Naive B cell (primary cell): ENCODE data around the gene MYH8. TPM values are rescaled to one million over a fixed set of nuclear protein-coding genes. Genes with fewer than 3 reads are reported as not detected.

Source experiments
- ATAC-seq, 2 donors: fragments of 150-1000 bp; cut with Tn5 transposase; 2 replicates each; pipeline ENCODE4 v1.10.0; 2021; ENCODE audit warnings: low read depth in 2 of 2, mild to moderate bottlenecking in 2 of 2, moderate library complexity in 2 of 2
- DNase-seq: peaks from one replicate; pipeline ENCODE4 v3.0.0; 2022
- H3K27ac Mint-ChIP-seq, 6 donors: one replicate each; pipeline ENCODE4 v1.8.0; 2020 to 2022; ENCODE audit warnings: mild to moderate bottlenecking in 6 of 6, mixed read lengths in 6 of 6, moderate library complexity in 5 of 6, inconsistent platforms in 2 of 6
- H3K27me3 Mint-ChIP-seq, 3 donors: one replicate each; pipeline ENCODE4 v1.8.0; 2021 to 2022; ENCODE audit warnings: mixed read lengths in 3 of 3, mild to moderate bottlenecking in 1 of 3
- H3K36me3 Mint-ChIP-seq, 2 donors: one replicate each; pipeline ENCODE4 v1.8.0; 2020 to 2022; ENCODE audit warnings: mixed read lengths in 2 of 2, inconsistent platforms in 1 of 2, mild to moderate bottlenecking in 1 of 2
- H3K4me1 Mint-ChIP-seq, 3 donors: one replicate each; pipeline ENCODE4 v1.8.0; 2020 to 2022; ENCODE audit warnings: mixed read lengths in 3 of 3, inconsistent platforms in 1 of 3, mild to moderate bottlenecking in 1 of 3, moderate library complexity in 1 of 3
- H3K4me3 Mint-ChIP-seq, 8 donors: one replicate each; pipeline ENCODE4 v1.8.0; 2020 to 2022; ENCODE audit warnings: mild to moderate bottlenecking in 8 of 8, mixed read lengths in 8 of 8, moderate library complexity in 8 of 8, inconsistent platforms in 2 of 8
- H3K9me3 Mint-ChIP-seq, 7 donors: one replicate each; pipeline ENCODE4 v1.8.0; 2020 to 2022; ENCODE audit warnings: mixed read lengths in 7 of 7, mild to moderate bottlenecking in 5 of 7, inconsistent platforms in 2 of 7, moderate library complexity in 1 of 7
- polyA plus RNA-seq, 6 donors: library from polyadenylated mRNA; unstranded; fragments of 300-500 nt; fragmentation: Illumina TruSeq; gene quantifications; one replicate each; pipeline ENCODE4 v1.2.3, GENCODE V29; 2021; ENCODE audit warnings: low read depth in 6 of 6

MYH8 gene
- polyA plus RNA-seq, 6 donors from 2014 or later, result not detected

DNA sequence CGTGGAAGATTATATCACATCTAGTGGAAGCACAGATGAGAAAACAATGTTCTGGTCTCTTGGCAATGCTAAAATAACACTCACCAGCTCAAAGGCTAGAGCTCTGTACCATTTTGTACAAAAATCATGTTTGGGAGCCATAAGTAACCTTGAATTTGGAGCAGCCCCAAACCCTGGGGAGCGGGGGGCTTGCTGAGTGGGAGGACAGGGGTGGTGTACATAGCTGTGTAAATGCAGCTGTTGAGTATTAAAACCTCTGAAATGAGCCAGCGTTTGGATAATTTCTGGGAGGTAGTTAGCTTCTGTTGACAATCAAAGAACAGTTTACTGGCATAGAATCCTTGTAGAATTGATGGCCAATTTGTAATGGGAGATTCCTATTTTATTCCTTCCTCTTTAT, 4.3 kb downstream of the MYH8 start:
- no peak for DNase-seq
- no peak overlapping the region for H3K4me3 Mint-ChIP-seq
- H3K27me3 Mint-ChIP-seq, result peaks cover 16 to 20% (median 18%) of the 10 kb centered on the region in 3 donors

DNA sequence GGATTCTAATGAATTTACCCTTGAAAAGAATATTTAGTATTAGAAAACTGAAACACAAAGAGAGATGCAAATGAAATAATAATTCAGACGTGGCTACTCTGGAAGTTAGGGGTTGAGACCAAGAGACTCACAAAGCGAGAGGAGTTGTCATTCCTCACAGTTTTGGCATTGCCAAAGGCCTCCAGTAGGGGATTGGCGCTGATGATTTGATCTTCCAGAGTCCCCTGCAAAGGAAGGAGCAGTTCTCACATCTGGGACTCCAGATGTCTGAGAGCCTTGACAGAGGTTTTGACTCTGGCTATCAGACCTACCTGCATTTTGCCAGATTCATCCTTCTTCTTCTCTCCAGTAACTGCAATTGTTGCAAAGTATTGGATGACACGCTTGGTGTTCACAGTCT, 6.6 kb downstream of the MYH8 start:
- no peaks in the 10 kb centered on the region for H3K36me3 Mint-ChIP-seq
- DNase-seq (no peak), ATAC-seq (no peak)
- no peak overlapping the region for H3K4me3 Mint-ChIP-seq
- H3K27me3 Mint-ChIP-seq, result peaks cover 15 to 24% (median 16%) of the 10 kb centered on the region in 3 donors
- no peak overlapping the region for H3K27ac Mint-ChIP-seq
- H3K9me3 Mint-ChIP-seq, result no peaks in the 10 kb centered on the region
- no peaks in the 10 kb centered on the region for H3K4me1 Mint-ChIP-seq

More for the DNA sequence above, 4.3 kb downstream of the MYH8 start:
- Mint-ChIP-seq H3K9me3 (no peaks in the 10 kb centered on the region), H3K4me1 (no peaks in the 10 kb centered on the region), H3K36me3 (no peaks in the 10 kb centered on the region), H3K27ac (no peak overlapping the region)
- no peak for ATAC-seq

DNA sequence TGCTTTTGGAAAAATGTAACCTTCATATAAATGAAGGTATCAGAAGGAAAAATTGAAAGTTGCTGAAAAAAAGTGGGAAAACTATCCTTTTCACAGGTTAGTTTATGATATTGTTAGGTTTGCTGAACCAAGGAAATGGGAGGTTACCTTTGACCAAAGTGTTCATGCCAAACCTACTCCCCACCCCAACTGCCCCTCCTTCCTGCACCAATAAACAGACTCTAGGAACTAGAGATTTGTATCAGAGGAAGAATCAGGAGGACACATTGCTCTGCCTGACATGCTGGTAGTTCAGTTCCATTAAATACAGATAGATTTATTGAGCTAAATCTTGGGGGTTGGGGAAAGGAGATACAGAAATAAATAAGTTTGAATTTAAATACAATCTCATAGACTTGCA, 18.2 kb downstream of the MYH8 start:
- Mint-ChIP-seq H3K4me3 (no peak overlapping the region), H3K4me1 (no peaks in the 10 kb centered on the region), H3K27ac (no peak overlapping the region), H3K36me3 (no peaks in the 10 kb centered on the region), H3K9me3 (peaks cover 0 to 2% (median 0%) of the 10 kb centered on the region in 7 donors), H3K27me3 (peaks cover 11 to 21% (median 15%) of the 10 kb centered on the region in 3 donors)
- ATAC-seq (no peak), DNase-seq (no peak)

DNA sequence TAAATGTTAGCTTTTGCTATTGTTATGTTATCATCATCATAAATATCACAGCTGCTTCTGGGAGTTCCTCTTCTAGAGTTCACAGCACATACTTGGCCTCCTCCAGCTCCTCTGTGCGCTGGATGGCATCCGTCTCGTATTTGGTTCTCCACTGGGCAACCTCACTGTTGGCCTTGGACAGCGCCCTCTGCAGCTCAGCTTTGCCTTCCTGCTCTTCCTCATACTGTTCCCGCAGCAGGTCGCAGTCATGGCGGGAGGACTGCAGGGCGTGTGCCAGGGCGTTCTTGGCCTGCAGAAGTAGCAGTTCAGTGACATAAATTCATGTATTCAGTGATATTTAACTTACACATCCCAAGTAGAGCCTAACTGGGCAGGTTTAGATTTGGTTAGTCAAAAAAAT, 23.4 kb downstream of the MYH8 start:
- ATAC-seq (no peak), DNase-seq (no peak)
- H3K27ac Mint-ChIP-seq, result no peak overlapping the region
- H3K9me3 Mint-ChIP-seq, result peaks cover 0 to 2% (median 0%) of the 10 kb centered on the region in 7 donors
- no peak overlapping the region for H3K4me3 Mint-ChIP-seq
- no peaks in the 10 kb centered on the region for H3K4me1 Mint-ChIP-seq
- H3K27me3 Mint-ChIP-seq, result peaks cover 10 to 21% (median 14%) of the 10 kb centered on the region in 3 donors
- no peaks in the 10 kb centered on the region for H3K36me3 Mint-ChIP-seq

DNA sequence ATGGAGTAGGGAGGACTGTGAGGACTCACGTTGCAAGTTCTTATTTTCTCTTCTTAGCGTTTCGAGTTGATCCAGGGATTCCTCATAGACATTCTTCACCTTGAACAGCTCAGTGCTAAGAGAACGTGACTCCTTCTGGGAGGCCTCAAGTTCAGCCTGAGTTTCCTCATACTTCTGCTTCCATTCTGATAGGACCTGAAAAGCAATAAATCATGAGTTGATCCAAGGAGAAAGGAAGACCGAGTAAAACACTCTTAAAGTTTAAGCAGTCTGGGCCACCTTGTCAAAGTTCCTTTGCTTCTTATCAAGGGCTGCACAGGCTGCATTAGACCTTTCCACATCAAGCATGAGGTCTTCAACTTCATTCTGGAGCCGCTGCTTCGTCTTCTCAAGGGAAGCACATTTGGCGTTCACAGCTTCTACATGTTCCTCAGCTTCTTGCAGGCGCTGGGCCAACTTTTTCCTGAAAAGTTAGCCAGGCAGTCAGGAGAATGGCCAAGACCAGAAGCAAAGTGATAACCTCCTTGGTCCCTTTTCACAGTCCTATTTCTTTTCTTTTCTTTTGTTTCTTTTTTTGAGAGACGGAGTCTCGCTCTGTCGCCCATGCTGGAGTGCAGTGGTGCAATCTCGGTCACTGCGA, 25.1 kb downstream of the MYH8 start:
- no peaks in the 10 kb centered on the region for H3K36me3 Mint-ChIP-seq

DNA sequence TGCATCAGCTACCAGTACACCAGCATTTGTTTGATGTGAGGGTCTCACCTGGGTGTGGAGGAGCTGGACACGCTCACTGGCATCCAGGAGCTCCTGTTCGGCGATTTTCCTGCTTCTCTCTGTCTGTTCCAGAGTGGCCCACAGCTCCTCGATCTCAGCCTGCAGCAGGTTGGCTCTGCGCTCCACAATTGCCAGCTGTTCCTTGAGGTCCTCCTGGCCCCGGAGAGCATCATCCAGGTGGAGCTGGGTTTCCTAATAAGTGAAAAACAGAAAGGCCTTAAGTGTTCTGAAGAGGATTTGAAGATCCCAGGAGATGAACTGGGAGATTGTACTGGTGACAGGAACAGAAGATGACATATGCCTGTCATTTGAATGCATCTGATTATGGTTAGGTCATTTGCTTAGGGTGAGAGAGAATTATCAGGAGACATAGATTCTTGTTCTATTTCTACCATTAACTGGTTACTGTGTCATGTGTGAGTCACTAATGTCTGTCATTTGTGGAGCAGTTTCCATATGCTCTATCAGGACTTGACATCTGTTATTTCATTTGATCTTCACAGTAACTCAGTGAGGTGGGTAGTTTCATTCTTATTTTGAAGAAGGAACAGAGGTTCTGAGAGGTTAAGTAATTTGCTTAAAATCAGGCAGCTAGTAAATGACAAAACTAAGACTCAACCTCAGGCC, 27.4 kb downstream of the MYH8 start:
- Mint-ChIP-seq H3K4me3 (no peak overlapping the region), H3K27me3 (peaks cover 18 to 31% (median 27%) of the 10 kb centered on the region in 3 donors), H3K4me1 (no peaks in the 10 kb centered on the region), H3K27ac (no peak overlapping the region), H3K9me3 (peaks cover 0 to under 1% (median 0%) of the 10 kb centered on the region in 7 donors), H3K36me3 (no peaks in the 10 kb centered on the region)
- DNase-seq (no peak), ATAC-seq (no peak)

More for the DNA sequence above, 25.1 kb downstream of the MYH8 start:
- no peaks in the 10 kb centered on the region for H3K4me1 Mint-ChIP-seq
- ATAC-seq (no peak), DNase-seq (no peak)
- peaks cover 0 to 2% (median 0%) of the 10 kb centered on the region in 7 donors for H3K9me3 Mint-ChIP-seq
- peaks cover 16 to 36% (median 19%) of the 10 kb centered on the region in 3 donors for H3K27me3 Mint-ChIP-seq
- H3K4me3 Mint-ChIP-seq, result no peak overlapping the region
- H3K27ac Mint-ChIP-seq, result no peak overlapping the region

DNA sequence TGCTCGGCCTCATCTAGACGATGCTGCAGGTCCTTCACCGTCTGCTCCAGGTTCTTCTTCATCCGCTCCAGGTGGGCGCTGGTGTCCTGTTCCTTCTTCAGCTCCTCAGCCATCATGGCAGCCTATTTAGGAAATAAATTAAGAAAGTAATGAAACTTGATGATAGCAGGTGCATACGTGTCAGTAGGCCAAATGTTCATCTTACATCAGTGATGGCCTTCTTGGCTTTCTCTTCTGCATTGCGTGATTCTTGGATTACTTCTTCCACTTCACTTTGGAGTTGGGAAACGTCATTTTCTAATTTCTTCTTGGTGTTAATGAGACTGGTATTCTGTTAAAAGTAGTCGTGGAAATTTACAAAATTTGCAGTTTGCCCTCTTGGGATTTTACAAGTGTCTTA, 28.9 kb downstream of the MYH8 start:
- no peaks in the 10 kb centered on the region for H3K36me3 Mint-ChIP-seq
- peaks cover 0 to 4% (median 0%) of the 10 kb centered on the region in 7 donors for H3K9me3 Mint-ChIP-seq
- no peak overlapping the region for H3K4me3 Mint-ChIP-seq
- H3K27ac Mint-ChIP-seq, result no peak overlapping the region
- no peak for ATAC-seq
- no peaks in the 10 kb centered on the region for H3K4me1 Mint-ChIP-seq
- no peak for DNase-seq
- peaks cover 27 to 39% (median 37%) of the 10 kb centered on the region in 3 donors for H3K27me3 Mint-ChIP-seq

DNA sequence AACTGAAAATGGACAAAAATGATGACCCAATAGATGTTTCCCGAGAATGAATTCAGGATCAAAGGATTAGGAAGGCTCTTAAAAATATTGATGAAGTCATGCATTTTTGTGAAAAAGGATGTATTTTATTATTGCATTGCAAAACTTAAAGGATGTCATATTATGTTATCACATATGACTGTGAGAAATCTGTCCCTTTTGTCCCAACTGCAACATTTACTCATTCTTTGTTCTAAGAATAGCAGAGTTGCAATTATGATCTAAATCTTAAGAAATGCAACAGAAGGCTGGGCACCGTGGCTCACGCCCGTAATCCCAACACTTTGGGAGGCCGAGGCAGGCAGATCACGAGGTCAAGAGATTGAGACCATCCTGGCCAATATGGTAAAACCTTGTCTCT, 35.9 kb downstream of the MYH8 start:
- no peaks in the 10 kb centered on the region for H3K4me1 Mint-ChIP-seq
- DNase-seq, result no peak
- no peaks in the 10 kb centered on the region for H3K36me3 Mint-ChIP-seq
- H3K27me3 Mint-ChIP-seq, result peaks cover 24 to 33% (median 25%) of the 10 kb centered on the region in 3 donors
- ATAC-seq, result no peak
- peaks cover 0 to 11% (median 2%) of the 10 kb centered on the region in 7 donors for H3K9me3 Mint-ChIP-seq
- H3K4me3 Mint-ChIP-seq, result no peak overlapping the region
- H3K27ac Mint-ChIP-seq, result no peak overlapping the region

DNA sequence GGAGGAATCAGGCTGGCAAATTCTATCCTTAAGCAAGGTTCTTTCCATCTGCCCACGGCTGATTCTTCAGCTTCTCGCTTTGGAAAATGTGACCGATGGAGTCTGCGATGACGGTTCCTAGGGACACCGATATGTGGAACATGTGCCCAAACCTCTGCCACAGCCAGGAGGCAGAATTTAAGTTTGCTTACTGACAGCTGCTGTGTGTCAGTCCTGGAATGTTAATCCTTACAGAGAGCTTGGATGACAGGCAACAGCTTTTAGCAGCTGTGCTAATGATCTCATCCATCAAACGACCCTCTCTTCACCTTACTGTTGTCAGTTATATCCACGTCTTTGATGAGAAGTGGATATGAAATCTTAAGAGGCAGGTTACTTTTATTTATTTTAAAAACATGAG, 37.6 kb downstream of the MYH8 start:
- DNase-seq, result no peak
- Mint-ChIP-seq H3K4me1 (no peaks in the 10 kb centered on the region), H3K36me3 (no peaks in the 10 kb centered on the region)

DNA sequence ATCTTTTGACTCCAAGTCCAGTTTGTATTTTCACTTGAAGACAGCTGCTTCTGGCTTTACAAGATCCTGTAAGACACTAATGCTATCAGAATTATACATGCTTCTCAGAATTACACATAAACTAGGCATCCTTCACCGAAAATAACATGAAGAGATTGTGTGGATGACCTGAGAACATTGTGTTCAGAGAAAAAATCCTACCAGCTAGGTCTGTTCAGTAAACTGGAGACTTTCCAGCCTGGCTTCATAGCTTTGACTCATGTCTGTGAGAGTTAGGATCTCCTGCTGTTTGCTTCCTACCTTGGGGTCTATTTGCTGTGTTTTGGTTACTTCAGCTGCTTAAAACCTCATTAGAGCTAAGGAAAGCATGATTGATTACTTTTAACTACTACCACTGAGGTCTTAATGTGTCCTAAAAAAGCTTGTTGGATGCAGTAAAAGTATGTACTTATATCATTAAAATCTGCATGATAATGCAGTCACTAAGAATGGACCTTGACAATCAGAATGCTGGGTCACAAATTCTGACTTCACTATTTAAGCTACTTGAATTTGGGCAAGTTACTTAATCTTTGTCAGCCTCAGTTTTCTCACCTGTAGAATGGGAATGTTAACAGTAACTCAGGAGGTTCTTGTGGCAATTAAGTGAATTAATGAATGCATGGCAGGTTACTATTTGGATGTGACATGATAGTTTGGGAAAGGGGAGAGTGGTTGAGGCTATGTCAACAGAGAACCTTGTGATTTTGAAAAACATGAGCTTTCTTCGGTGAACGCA, 40.9 kb downstream of the MYH8 start:
- no peak overlapping the region for H3K4me3 Mint-ChIP-seq
- H3K27me3 Mint-ChIP-seq, result peaks cover 19 to 23% (median 19%) of the 10 kb centered on the region in 3 donors
- H3K9me3 Mint-ChIP-seq, result peaks cover 0 to 3% (median 0%) of the 10 kb centered on the region in 7 donors
- H3K4me1 Mint-ChIP-seq, result no peaks in the 10 kb centered on the region
- DNase-seq (no peak), ATAC-seq (no peak)
- no peaks in the 10 kb centered on the region for H3K36me3 Mint-ChIP-seq
- no peak overlapping the region for H3K27ac Mint-ChIP-seq

More for the DNA sequence above, 37.6 kb downstream of the MYH8 start:
- H3K9me3 Mint-ChIP-seq, result peaks cover 0 to 10% (median 2%) of the 10 kb centered on the region in 7 donors
- no peak for ATAC-seq
- H3K27me3 Mint-ChIP-seq, result peaks cover 18 to 25% (median 19%) of the 10 kb centered on the region in 3 donors
- no peak overlapping the region for H3K4me3 Mint-ChIP-seq
- no peak overlapping the region for H3K27ac Mint-ChIP-seq

DNA sequence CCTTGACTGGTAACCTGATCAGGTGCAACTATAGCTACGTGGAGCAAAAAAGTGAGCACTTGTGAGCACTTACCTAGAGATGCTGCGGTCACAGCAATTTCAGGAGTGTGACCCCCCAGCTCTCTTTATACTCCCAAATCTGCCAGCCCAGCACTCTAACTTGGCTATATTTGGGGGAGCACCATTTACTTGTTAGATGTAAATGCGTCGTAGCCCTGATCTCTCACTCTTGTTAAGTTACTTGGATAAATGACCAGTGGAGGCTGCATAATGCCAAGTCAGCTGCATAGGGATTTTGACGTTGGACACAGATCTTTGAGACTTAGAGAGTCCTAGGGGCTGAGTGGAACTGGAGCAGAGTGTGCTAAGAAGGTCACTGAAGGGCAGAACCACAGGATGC, 48.8 kb downstream of the MYH8 start, which contains the start of gene MYH13:
TSS of gene MYH13 (minus strand) at position 101 of the 400 bp plus-strand sequence. CDS start 8,476 bp downstream, outside the sequence.
- ATAC-seq (no peak), DNase-seq (no peak)
- no peak within 1 kb of the TSS for H3K27ac Mint-ChIP-seq
- peaks cover 15 to 28% (median 26%) of the 10 kb centered on the region in 3 donors for H3K27me3 Mint-ChIP-seq
- no peaks in the 10 kb centered on the region for H3K9me3 Mint-ChIP-seq
- H3K4me1 Mint-ChIP-seq, result no peaks in the 10 kb centered on the region
- no peak within 1 kb of the TSS for H3K4me3 Mint-ChIP-seq
- no peaks in the 10 kb centered on the region for H3K36me3 Mint-ChIP-seq

DNA sequence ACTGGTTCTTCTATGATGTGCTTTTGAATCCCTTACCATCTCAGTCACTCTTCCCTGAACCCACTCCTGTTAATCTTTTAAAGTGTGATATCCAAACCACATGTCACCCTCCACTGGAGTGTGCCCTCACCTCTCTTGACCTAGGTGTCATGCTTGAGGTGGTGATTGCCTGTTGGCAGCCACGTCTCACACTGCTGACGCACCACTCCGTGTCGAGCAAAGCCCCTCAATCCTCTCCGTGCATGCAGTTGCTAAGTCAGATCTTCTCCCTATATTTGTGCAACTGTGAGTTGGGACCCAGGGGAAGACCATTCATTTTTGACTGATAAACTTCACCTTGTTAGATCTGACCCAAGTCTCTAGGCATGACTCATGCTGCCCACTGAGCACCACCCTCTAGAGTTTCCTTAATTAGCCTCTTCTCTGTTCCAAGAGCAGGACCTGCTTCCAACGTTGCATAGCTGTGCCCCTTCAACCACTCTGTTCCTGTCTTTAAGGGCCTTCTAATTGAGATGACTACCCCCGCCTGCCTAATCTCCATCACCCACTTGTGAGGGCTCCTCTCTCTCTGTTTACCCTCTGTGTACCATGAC, 51.6 kb downstream of the MYH8 start:
- Mint-ChIP-seq H3K4me3 (no peak overlapping the region), H3K27me3 (peaks cover 9 to 23% (median 16%) of the 10 kb centered on the region in 3 donors), H3K36me3 (no peaks in the 10 kb centered on the region), H3K4me1 (no peaks in the 10 kb centered on the region), H3K9me3 (no peaks in the 10 kb centered on the region), H3K27ac (peak overlapping the region in 1 of 6 donors; percentile 43)
- DNase-seq, result no peak
- no peak for ATAC-seq

DNA sequence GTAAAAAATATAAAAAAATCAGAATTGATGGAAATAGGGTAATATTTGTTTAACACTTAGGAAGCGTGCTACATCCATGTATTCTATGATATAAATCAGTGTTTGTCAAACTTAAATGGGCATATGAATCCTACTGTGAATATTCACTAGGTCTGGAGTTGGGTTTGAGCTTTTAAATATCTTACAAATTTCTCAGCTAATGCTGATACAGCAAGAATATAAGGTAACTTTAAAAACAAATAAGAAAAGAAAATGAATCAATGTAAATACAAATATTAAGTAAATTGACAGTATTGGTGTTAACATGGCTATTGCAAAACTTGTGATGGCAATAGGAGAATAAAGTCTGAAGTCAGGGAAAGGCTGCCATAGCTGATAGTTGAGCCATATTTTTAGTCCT, 52.5 kb downstream of the MYH8 start:
- no peaks in the 10 kb centered on the region for H3K9me3 Mint-ChIP-seq
- H3K4me1 Mint-ChIP-seq, result no peaks in the 10 kb centered on the region
- no peak for ATAC-seq
- H3K4me3 Mint-ChIP-seq, result no peak overlapping the region
- no peaks in the 10 kb centered on the region for H3K36me3 Mint-ChIP-seq
- H3K27me3 Mint-ChIP-seq, result peaks cover 12 to 23% (median 16%) of the 10 kb centered on the region in 3 donors
- no peak for DNase-seq
- H3K27ac Mint-ChIP-seq, result no peak overlapping the region
